Loucy (cell line): Measurements from ENCODE around the gene KDELR1.

Experiments used
- H2AFZ ChIP-seq: fragments of 200-600 bp; sonication (generic); 2 replicates; pipeline ENCODE4 v1.6.0; 2016; ENCODE audit warnings: antibody characterized with exemption, mild to moderate bottlenecking, low read length, moderate library complexity
- H3F3A ChIP-seq: fragments of 200-600 bp; 2 replicates; pipeline ENCODE4 v1.6.0; 2016; ENCODE audit warnings: antibody characterized with exemption, low read depth, mild to moderate bottlenecking
- H3K27me3 ChIP-seq: fragments of 200-600 bp; sonication (generic); 2 replicates; pipeline ENCODE4 v1.6.1; 2014; ENCODE audit warnings: low read length, mild to moderate bottlenecking; ENCODE audit not compliant: insufficient read depth, poor library complexity, severe bottlenecking
- H3K36me3 ChIP-seq: fragments of 200-600 bp; sonication (generic); 2 replicates; pipeline ENCODE4 v1.6.1; 2016; ENCODE audit warnings: low read length; ENCODE audit not compliant: insufficient read depth
- H3K4me1 ChIP-seq: fragments of 200-600 bp; sonication (generic); 2 replicates; pipeline ENCODE4 v1.5.1; 2014; ENCODE audit warnings: low read length, mild to moderate bottlenecking; ENCODE audit not compliant: insufficient read depth, poor library complexity, severe bottlenecking
- H3K4me2 ChIP-seq: fragments of 200-600 bp; sonication (generic); 2 replicates; pipeline ENCODE4 v1.6.0; 2014; ENCODE audit warnings: antibody characterized with exemption, low read length, low read depth, mild to moderate bottlenecking; ENCODE audit not compliant: poor library complexity, severe bottlenecking
- H3K4me3 ChIP-seq: fragments of 200-600 bp; sonication (generic); 2 replicates; pipeline ENCODE4 v1.5.1; 2014; ENCODE audit warnings: low read length, mild to moderate bottlenecking, mixed read lengths; ENCODE audit not compliant: poor library complexity, severe bottlenecking
- H3K79me2 ChIP-seq: fragments of 200-600 bp; sonication (generic); 2 replicates; pipeline ENCODE4 v1.6.1; 2014; ENCODE audit warnings: low read length; ENCODE audit not compliant: insufficient read depth
- H3K9ac ChIP-seq: fragments of 200-600 bp; sonication (generic); 2 replicates; pipeline ENCODE4 v1.6.0; 2014; ENCODE audit warnings: mild to moderate bottlenecking, low read depth, low read length, moderate library complexity; ENCODE audit not compliant: poor library complexity, severe bottlenecking
- H3K9me2 ChIP-seq: fragments of 200-600 bp; sonication (generic); replicated peaks from 2 replicates; pipeline ENCODE4 v1.6.1; 2016; ENCODE audit warnings: low read depth, low read length, mixed read lengths
- H3K9me3 ChIP-seq: fragments of 200-600 bp; sonication (generic); 2 replicates; pipeline ENCODE4 v1.6.1; 2014; ENCODE audit warnings: mild to moderate bottlenecking, antibody characterized with exemption, low read length, low read depth; ENCODE audit not compliant: insufficient read depth
- H4K20me1 ChIP-seq: fragments of 200-600 bp; sonication (generic); 2 replicates; pipeline ENCODE4 v1.6.0; 2014; ENCODE audit warnings: antibody characterized with exemption, low read length, mild to moderate bottlenecking; ENCODE audit not compliant: insufficient read depth, poor library complexity, severe bottlenecking
- CTCF ChIP-seq: fragments of 200-600 bp; sonication (generic); conservative IDR thresholded peaks from 2 replicates; pipeline ENCODE4 v1.5.1; 2014; ENCODE audit warnings: mild to moderate bottlenecking, antibody characterized with exemption, low read length
- EZH2phosphoT487 ChIP-seq: fragments of 200-600 bp; IDR thresholded peaks from 2 replicates; pipeline ENCODE4 v1.6.1; 2018; ENCODE audit warnings: antibody characterized with exemption, mild to moderate bottlenecking, moderate library complexity, borderline replicate concordance

The KDELR1 gene

GRCh38 chr19:48367855-48368254 is 23.5 kb downstream of the KDELR1 start:
- no peaks in the 10 kb centered on the region for H3K27me3 ChIP-seq
- H3K9me2 ChIP-seq, result no peaks in the 10 kb centered on the region
- no peaks in the 10 kb centered on the region; the same call in 1 of the 2 replicates for H3K79me2 ChIP-seq
- H2AFZ ChIP-seq, result no peak overlapping the region
- H3K36me3 ChIP-seq, result no peaks in the 10 kb centered on the region
- H3F3A ChIP-seq, result no peaks in the 10 kb centered on the region
- no peak overlapping the region for H3K4me2 ChIP-seq
- H3K9me3 ChIP-seq, result no peaks in the 10 kb centered on the region
- H3K4me1 ChIP-seq, result peaks cover 8% of the 10 kb centered on the region
- H3K4me3 ChIP-seq, result no peak overlapping the region
- H4K20me1 ChIP-seq, result no peaks in the 10 kb centered on the region
- TF ChIP-seq CTCF, result no peak
- no peak for TF ChIP-seq EZH2phosphoT487
- H3K9ac ChIP-seq, result no peak overlapping the region

- Histone ChIP-seq H4K20me1 (no peaks in the 10 kb centered on the region), H3K79me2 (peaks cover 4% of the 10 kb centered on the region; the same call in 1 of the 2 replicates), H3K4me3 (no peak overlapping the region), H3K9ac (peak overlapping the region; percentile 84), H3K4me2 (no peak overlapping the region), H3K36me3 (no peaks in the 10 kb centered on the region), H3K9me3 (no peaks in the 10 kb centered on the region), H2AFZ (no peak overlapping the region), H3K4me1 (peaks cover 13% of the 10 kb centered on the region), H3K9me2 (no peaks in the 10 kb centered on the region), H3F3A (no peaks in the 10 kb centered on the region), H3K27me3 (no peaks in the 10 kb centered on the region)
- TF ChIP-seq EZH2phosphoT487, result no peak
- TF ChIP-seq CTCF, result no peak
These were observed 25.7 kb downstream of the KDELR1 start for GRCh38 chr19:48365602-48366001.

- no peaks in the 10 kb centered on the region for H3K36me3 ChIP-seq
- no peaks in the 10 kb centered on the region for H3K27me3 ChIP-seq
- H3K4me3 ChIP-seq, result peak overlapping the region; percentile 71
- no peaks in the 10 kb centered on the region for H4K20me1 ChIP-seq
- TF ChIP-seq EZH2phosphoT487 (no peak), CTCF (no peak)
- peak overlapping the region; percentile 82 for H3K4me2 ChIP-seq
- no peaks in the 10 kb centered on the region for H3K9me2 ChIP-seq
- peak overlapping the region; percentile 63 for H2AFZ ChIP-seq
- H3K79me2 ChIP-seq, result peaks cover 4% of the 10 kb centered on the region; the same call in 1 of the 2 replicates
- H3F3A ChIP-seq, result no peaks in the 10 kb centered on the region
- peaks cover 13% of the 10 kb centered on the region for H3K4me1 ChIP-seq
- H3K9ac ChIP-seq, result peak overlapping the region; percentile 84
- H3K9me3 ChIP-seq, result no peaks in the 10 kb centered on the region
These were observed 26.6 kb downstream of the KDELR1 start for GRCh38 chr19:48364598-48365348.
